IMR-90 (cell line): Measurements from ENCODE around the gene MLYCD. TPM values are rescaled to one million over a fixed set of nuclear protein-coding genes. Genes with fewer than 3 reads are reported as not detected.

Experiments
- ATAC-seq: fragments of 200-7000 bp; cut with Tn5 transposase; 2 replicates; pipeline ENCODE4 v1.9.1; 2020; ENCODE audit warnings: low read depth, mild to moderate bottlenecking, moderate library complexity
- BruUV-seq: library from RNA; stranded (reverse); fragments of 400-500 nt; replicated peaks from 2 replicates; lab custom pipeline; 2021; lab: Mats Ljungman, UMichigan
- CTCF ChIA-PET: fragments of 300-600 bp; formaldehyde crosslinking; extraction: SDS; loops from one replicate; lab custom pipeline; 2021; ENCODE audit warnings: antibody characterized with exemption; lab: Yijun Ruan, JAX
- POLR2A ChIA-PET: fragments of 300-600 bp; sonication (Branson Sonifier 250); formaldehyde crosslinking; loops from one replicate; lab custom pipeline; 2022; ENCODE audit warnings: antibody characterized with exemption; ENCODE audit not compliant: unreplicated experiment; lab: Charles Lee
- DNase-seq: peaks from one replicate; pipeline ENCODE4 v3.0.0; 2013
- H2AFZ ChIP-seq: replicated peaks from 2 replicates; pipeline ENCODE3; 2013; ENCODE audit warnings: low read length, mild to moderate bottlenecking; ENCODE audit not compliant: poor library complexity
- H2AK5ac ChIP-seq: 2 replicates; pipeline ENCODE4 v1.6.1; 2013; ENCODE audit warnings: low read depth, low read length, inconsistent platforms
- H2AK9ac ChIP-seq: replicated peaks from 2 replicates; pipeline ENCODE3; 2013; ENCODE audit warnings: mild to moderate bottlenecking, low read depth, low read length, moderate library complexity; ENCODE audit not compliant: poor library complexity
- H2BK120ac ChIP-seq: 2 replicates; pipeline ENCODE4 v1.6.1; 2013; ENCODE audit warnings: low read depth, low read length, inconsistent platforms
- H2BK15ac ChIP-seq: 3 replicates; pipeline ENCODE4 v1.6.1; 2013; ENCODE audit warnings: low read depth, low read length, inconsistent platforms
- H2BK20ac ChIP-seq: 2 replicates; pipeline ENCODE4 v1.6.1; 2013; ENCODE audit warnings: low read depth, mild to moderate bottlenecking, inconsistent platforms, low read length, moderate library complexity
- H2BK5ac ChIP-seq: 2 replicates; pipeline ENCODE4 v1.6.1; 2013; ENCODE audit warnings: mild to moderate bottlenecking, low read depth, low read length, inconsistent platforms; ENCODE audit not compliant: poor library complexity, severe bottlenecking
- H3K14ac ChIP-seq: replicated peaks from 2 replicates; pipeline ENCODE4 v1.6.1; 2013; ENCODE audit warnings: low read depth, low read length, inconsistent platforms
- H3K18ac ChIP-seq: 2 replicates; pipeline ENCODE4 v1.6.1; 2013; ENCODE audit warnings: low read depth, low read length, control low read depth
- H3K23ac ChIP-seq: 2 replicates; pipeline ENCODE4 v1.6.1; 2013; ENCODE audit warnings: low read depth, low read length, inconsistent platforms
- H3K27ac ChIP-seq: 2 replicates; pipeline ENCODE4 v1.5.1; 2013; ENCODE audit warnings: mild to moderate bottlenecking, control low read depth, low read length; ENCODE audit not compliant: insufficient read depth
- H3K27me3 ChIP-seq: 2 replicates; pipeline ENCODE4 v1.6.1; 2013; ENCODE audit warnings: low read length; ENCODE audit not compliant: control insufficient read depth, insufficient read depth
- H3K36me3 ChIP-seq: 2 replicates; pipeline ENCODE4 v1.6.1; 2013; ENCODE audit warnings: low read length, mixed read lengths; ENCODE audit not compliant: control insufficient read depth, insufficient read depth
- H3K4ac ChIP-seq: 2 replicates; pipeline ENCODE4 v1.6.1; 2013; ENCODE audit warnings: low read depth, low read length, inconsistent platforms
- H3K4me1 ChIP-seq: 2 replicates; pipeline ENCODE4 v1.6.1; 2013; ENCODE audit warnings: low read length, mixed read lengths; ENCODE audit not compliant: control insufficient read depth, insufficient read depth
- H3K4me2 ChIP-seq: 2 replicates; pipeline ENCODE4 v1.6.1; 2013; ENCODE audit warnings: low read depth, mild to moderate bottlenecking, control low read depth, low read length, moderate library complexity
- H3K4me3 ChIP-seq: 2 replicates; pipeline ENCODE4 v1.5.1; 2013; ENCODE audit warnings: low read depth, mild to moderate bottlenecking, control low read depth, low read length, moderate library complexity; ENCODE audit not compliant: insufficient read depth
- H3K56ac ChIP-seq: 2 replicates; pipeline ENCODE4 v1.6.1; 2013; ENCODE audit warnings: low read length, inconsistent platforms; ENCODE audit not compliant: insufficient read depth; ENCODE audit errors: extremely low read depth
- H3K79me1 ChIP-seq, 2 experiments: 2 replicates each; pipeline ENCODE4 v1.6.1; 2013; ENCODE audit warnings: low read length in 2 of 2, inconsistent platforms in 1 of 2, low read depth in 1 of 2
- H3K9ac ChIP-seq: 2 replicates; pipeline ENCODE4 v1.6.1; 2013; ENCODE audit warnings: low read depth, low read length, control low read depth
- H3K9me1 ChIP-seq: 2 replicates; pipeline ENCODE4 v1.6.1; 2013; ENCODE audit warnings: low read length, inconsistent platforms; ENCODE audit not compliant: insufficient read depth
- H3K9me3 ChIP-seq: 2 replicates; pipeline ENCODE4 v1.6.1; 2013; ENCODE audit warnings: low read length; ENCODE audit not compliant: control insufficient read depth, insufficient read depth
- H4K20me1 ChIP-seq: 2 replicates; pipeline ENCODE4 v1.6.1; 2013; ENCODE audit warnings: low read length, inconsistent platforms; ENCODE audit not compliant: insufficient read depth
- H4K5ac ChIP-seq: 2 replicates; pipeline ENCODE4 v1.6.1; 2013; ENCODE audit warnings: mild to moderate bottlenecking, low read depth, low read length, control low read depth
- H4K8ac ChIP-seq, 2 experiments: 2 replicates each; pipeline ENCODE4 v1.6.1; 2013; ENCODE audit warnings: low read depth in 2 of 2, low read length in 2 of 2, control low read depth in 1 of 2, inconsistent platforms in 1 of 2
- H4K91ac ChIP-seq: 2 replicates; pipeline ENCODE4 v1.6.1; 2013; ENCODE audit warnings: low read depth, low read length, inconsistent platforms; ENCODE audit not compliant: insufficient read depth
- CEBPB ChIP-seq: IDR thresholded peaks from 2 replicates; pipeline ENCODE4 v1.6.1; 2012; ENCODE audit warnings: low read depth, low read length, improper control_type of control experiment
- RAD21 ChIP-seq: IDR thresholded peaks from 2 replicates; pipeline ENCODE4 v1.6.1; 2012; ENCODE audit warnings: low read length, improper control_type of control experiment
- WGBS, 2 experiments: methylation state at CpG; one replicate each; pipeline versions ENCODE4 v1.1.5 to v1.1.7; 2013; ENCODE audit warnings: missing lambda C conversion rate in 2 of 2; ENCODE audit not compliant: insufficient read length in 1 of 2; ENCODE audit errors: extremely low coverage in 2 of 2; 5-methylcytosine and 5-hydroxymethylcytosine counted together
- dilution Hi-C: fragments of 300-500 bp; cut with HindIII; formaldehyde crosslinking; loops from one replicate; pipeline ENCODE4 v1.14.3; 2018; ENCODE audit warnings: low sequenced_read_pairs; ENCODE audit not compliant: unreplicated experiment
- in situ Hi-C: fragments of 300-500 bp; cut with MboI; formaldehyde crosslinking; loops from 3 replicates; pipeline ENCODE4 v1.14.3; 2019; ENCODE audit warnings: low sequenced_read_pairs, inconsistent platforms, mixed read lengths
- intact Hi-C: fragments of 100-400 bp; cut with micrococcal nuclease; formaldehyde crosslinking; loops from 2 replicates; pipeline ENCODE4 v1.10.0; 2022
- polyA plus RNA-seq, 3 experiments: library from polyadenylated mRNA; depleted of rRNA; stranded (reverse); fragments of >200 nt; gene quantifications; 2 replicates each; pipeline ENCODE4 v1.2.3, GENCODE V29; 2012; ENCODE audit warnings: low replicate concordance in 1 of 3
- total RNA-seq: library from RNA; depleted of rRNA; stranded (reverse); fragments of >200 nt; gene quantifications from 2 replicates; pipeline ENCODE4 v1.2.3, GENCODE V29; 2012
- TF ChIP-seq, protein P1 (sequence below): conservative IDR thresholded peaks from 2 replicates; pipeline ENCODE4 v1.5.1; 2012; ENCODE audit warnings: mild to moderate bottlenecking, low read depth, low read length, improper control_type of control experiment
- TF ChIP-seq, protein P2 (sequence below): fragments of 150-350 bp; IDR thresholded peaks from 2 replicates; pipeline ENCODE4 v1.6.1; 2017; ENCODE audit warnings: mild to moderate bottlenecking, antibody characterized with exemption, low read length, low read depth

Gene MLYCD
- total and polyA plus RNA-seq, 2 of the 4 experiments (the other 2 are of a cell fraction) = 1.9 to 2.7 TPM

DNA sequence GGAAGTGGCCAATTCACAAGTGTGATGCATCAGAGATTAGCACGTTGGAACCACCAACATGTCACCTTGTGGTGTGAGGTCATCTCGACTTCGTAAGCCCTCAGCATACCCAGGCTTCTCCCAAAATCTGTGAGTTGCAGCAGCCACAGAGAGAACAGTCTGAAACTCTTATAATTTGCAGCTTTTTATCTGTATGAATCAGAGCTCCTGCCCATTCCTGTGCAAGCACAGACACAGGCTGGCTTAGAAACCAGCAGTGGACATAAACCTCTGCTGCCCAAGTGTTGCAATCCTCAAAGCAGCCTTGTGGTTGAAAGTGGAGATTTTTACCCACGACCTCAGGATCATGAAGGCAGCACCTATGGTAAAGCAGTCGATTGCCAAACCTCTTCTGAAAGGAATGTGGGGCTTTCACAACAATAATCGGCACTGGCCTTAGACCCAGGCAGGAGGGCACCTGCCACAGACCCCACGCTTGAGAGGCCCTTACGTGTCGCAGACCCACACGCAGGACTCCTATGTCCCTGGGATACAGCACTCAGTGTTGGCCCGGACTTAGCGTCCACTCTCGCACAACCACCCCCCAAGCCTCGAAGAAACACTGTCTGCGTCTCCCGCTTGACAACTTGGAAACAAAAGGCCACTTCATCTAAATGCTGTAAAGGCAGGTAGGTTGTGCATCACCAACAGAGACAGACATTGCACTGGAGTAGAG lies 29.6 kb downstream of the MLYCD start:
- Histone ChIP-seq H4K91ac (no peak overlapping the region), H3K4me1 (peaks cover 7% of the 10 kb centered on the region), H3K4me3 (no peak overlapping the region), H2BK15ac (no peak overlapping the region), H4K5ac (no peak overlapping the region), H2AK5ac (no peak overlapping the region), H3K27ac (no peak overlapping the region), H4K8ac (no peak overlapping the region), H3K18ac (no peak overlapping the region), H4K20me1 (no peaks in the 10 kb centered on the region), H3K4me2 (no peak overlapping the region), H3K9me3 (no peaks in the 10 kb centered on the region), H3K4ac (no peak overlapping the region), H3K36me3 (no peaks in the 10 kb centered on the region), H2AK9ac (no peak overlapping the region), H2BK5ac (no peak overlapping the region), H2BK20ac (no peak overlapping the region), H2BK120ac (no peak overlapping the region), H3K23ac (no peak overlapping the region), H2AFZ (no peak overlapping the region), H3K56ac (no peak overlapping the region), H3K9me1 (no peaks in the 10 kb centered on the region), H3K79me1 (no peaks in the 10 kb centered on the region), H3K27me3 (no peaks in the 10 kb centered on the region), H3K9ac (no peak overlapping the region), H3K14ac (no peak overlapping the region)
- 97% methylated on average over 4 of the region's 16 CpGs; no CpG with 5 or more reads in 1 of the 2 experiments for WGBS, 2 experiments
- no TSS peak for BruUV-seq
- ChIA-PET CTCF (no interaction called here), POLR2A (interaction anchor here (1.0 kb wide), 1 partner anchor 8 kb away, joined by 3 read pairs; no protein-coding TSS in a partner anchor)
- DNase-seq (peak; percentile 85), ATAC-seq (peak; percentile 48)
- dilution Hi-C loops = no loop called here
- in situ Hi-C loops = no loop called here
- TF ChIP-seq CEBPB (peak; percentile 96), RAD21 (no peak)
- TF ChIP-seq, protein P1, sequence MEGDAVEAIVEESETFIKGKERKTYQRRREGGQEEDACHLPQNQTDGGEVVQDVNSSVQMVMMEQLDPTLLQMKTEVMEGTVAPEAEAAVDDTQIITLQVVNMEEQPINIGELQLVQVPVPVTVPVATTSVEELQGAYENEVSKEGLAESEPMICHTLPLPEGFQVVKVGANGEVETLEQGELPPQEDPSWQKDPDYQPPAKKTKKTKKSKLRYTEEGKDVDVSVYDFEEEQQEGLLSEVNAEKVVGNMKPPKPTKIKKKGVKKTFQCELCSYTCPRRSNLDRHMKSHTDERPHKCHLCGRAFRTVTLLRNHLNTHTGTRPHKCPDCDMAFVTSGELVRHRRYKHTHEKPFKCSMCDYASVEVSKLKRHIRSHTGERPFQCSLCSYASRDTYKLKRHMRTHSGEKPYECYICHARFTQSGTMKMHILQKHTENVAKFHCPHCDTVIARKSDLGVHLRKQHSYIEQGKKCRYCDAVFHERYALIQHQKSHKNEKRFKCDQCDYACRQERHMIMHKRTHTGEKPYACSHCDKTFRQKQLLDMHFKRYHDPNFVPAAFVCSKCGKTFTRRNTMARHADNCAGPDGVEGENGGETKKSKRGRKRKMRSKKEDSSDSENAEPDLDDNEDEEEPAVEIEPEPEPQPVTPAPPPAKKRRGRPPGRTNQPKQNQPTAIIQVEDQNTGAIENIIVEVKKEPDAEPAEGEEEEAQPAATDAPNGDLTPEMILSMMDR = no peak
- TF ChIP-seq, protein P2, sequence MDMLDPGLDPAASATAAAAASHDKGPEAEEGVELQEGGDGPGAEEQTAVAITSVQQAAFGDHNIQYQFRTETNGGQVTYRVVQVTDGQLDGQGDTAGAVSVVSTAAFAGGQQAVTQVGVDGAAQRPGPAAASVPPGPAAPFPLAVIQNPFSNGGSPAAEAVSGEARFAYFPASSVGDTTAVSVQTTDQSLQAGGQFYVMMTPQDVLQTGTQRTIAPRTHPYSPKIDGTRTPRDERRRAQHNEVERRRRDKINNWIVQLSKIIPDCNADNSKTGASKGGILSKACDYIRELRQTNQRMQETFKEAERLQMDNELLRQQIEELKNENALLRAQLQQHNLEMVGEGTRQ = no peak
- intact Hi-C loops = no loop called here
